Astrocyte of the spinal cord (primary cell): Measurements from ENCODE around the gene KCNIP3.

Experiments used
- DNase-seq: peaks from one replicate; pipeline ENCODE4 v3.0.0; 2011; ENCODE audit warnings: low read depth, low spot score
- H3K4me3 ChIP-seq: 2 replicates; pipeline ENCODE4 v1.5.1; 2011; ENCODE audit warnings: low read depth, mild to moderate bottlenecking, low read length, moderate library complexity
- CTCF ChIP-seq: IDR thresholded peaks from 2 replicates; pipeline ENCODE4 v1.5.1; 2012; ENCODE audit warnings: low read depth, mild to moderate bottlenecking, low read length, inconsistent platforms
- in situ Hi-C: cut with HindIII; loops from 2 replicates; pipeline ENCODE4 v1.10.0; 2017; ENCODE audit warnings: low sequenced_read_pairs

The KCNIP3 gene

GRCh38 chr2:95292623-95293260, 4.4 kb upstream of the KCNIP3 start:
- in situ Hi-C loops, result no loop called here
- TF ChIP-seq CTCF, result no peak
- H3K4me3 ChIP-seq, result no peak overlapping the region
- no peak for DNase-seq

GRCh38 chr2:95294579-95295250, 2.4 kb upstream of the KCNIP3 start:
- in situ Hi-C loops, result no loop called here
- DNase-seq, result no peak
- no peak for TF ChIP-seq CTCF
- no peak overlapping the region for H3K4me3 ChIP-seq

GRCh38 chr2:95295376-95295775, 1.8 kb upstream of the KCNIP3 start:
- no peak overlapping the region for H3K4me3 ChIP-seq
- TF ChIP-seq CTCF, result no peak
- in situ Hi-C loops, result no loop called here
- no peak for DNase-seq

- no peak overlapping the region for H3K4me3 ChIP-seq
- DNase-seq, result no peak
- no peak for TF ChIP-seq CTCF
- in situ Hi-C loops, result no loop called here
Measured at GRCh38 chr2:95296011-95296410, 1.1 kb upstream of the KCNIP3 start.

- no peak overlapping the region for H3K4me3 ChIP-seq
- in situ Hi-C loops, result no loop called here
- DNase-seq, result no peak
- no peak for TF ChIP-seq CTCF
Measured at GRCh38 chr2:95297639-95298395, 670 bp downstream of the KCNIP3 start.

- TF ChIP-seq CTCF, result no peak
- no peak for DNase-seq
- in situ Hi-C loops, result no loop called here
- H3K4me3 ChIP-seq, result no peak overlapping the region
Measured at GRCh38 chr2:95298486-95299111, 1.5 kb downstream of the KCNIP3 start.
